ENCODE data around the gene LRRC57.

The LRRC57 gene

DNA sequence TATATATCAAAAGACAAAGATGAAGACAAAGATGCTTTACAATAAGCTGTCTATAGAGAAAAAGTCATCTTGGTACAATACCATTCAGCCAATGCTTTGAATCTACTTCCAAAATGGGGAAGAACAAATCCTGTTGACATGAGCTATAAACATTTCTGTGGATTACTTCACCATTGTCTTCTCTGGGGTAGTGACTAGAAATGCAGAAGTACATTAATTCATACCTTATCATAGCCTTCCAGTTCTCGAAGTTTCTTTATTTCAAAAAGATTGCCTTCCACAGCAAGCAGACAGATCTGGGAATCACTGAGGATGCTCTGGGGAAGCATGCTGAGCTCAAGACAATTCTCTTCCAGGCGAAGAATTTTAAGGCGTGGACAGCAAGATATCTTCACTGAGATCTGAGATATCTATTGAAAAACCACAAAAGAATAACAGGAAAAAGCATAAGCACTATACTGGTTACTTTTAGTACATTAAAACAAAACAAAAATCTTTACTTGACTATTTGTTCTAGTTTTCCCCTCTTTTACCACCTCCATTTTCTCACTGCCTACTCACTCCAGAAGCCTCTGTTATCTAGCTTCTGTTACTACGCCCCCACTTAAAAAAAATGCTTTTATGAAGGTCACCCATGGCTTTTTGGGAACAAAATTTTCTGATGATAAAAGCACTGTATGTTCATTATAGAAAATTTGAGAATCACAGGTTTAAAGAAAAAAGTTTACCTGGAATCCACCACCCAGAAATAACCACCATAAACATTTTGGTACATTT, 3.6 kb downstream of the LRRC57 start:
- ChIA-PET POLR2A (no interaction called here), CTCF (interaction anchor here (0.8 to 3.1 kb wide), 7 partner anchors 9 to 105 kb away, joined by 3 to 12 read pairs (median 3); partner anchors contain the start of gene SNAP23)
- DNase-seq (ENCODE audit: extremely low spot score), result no peak
- TF ChIP-seq, protein P1, sequence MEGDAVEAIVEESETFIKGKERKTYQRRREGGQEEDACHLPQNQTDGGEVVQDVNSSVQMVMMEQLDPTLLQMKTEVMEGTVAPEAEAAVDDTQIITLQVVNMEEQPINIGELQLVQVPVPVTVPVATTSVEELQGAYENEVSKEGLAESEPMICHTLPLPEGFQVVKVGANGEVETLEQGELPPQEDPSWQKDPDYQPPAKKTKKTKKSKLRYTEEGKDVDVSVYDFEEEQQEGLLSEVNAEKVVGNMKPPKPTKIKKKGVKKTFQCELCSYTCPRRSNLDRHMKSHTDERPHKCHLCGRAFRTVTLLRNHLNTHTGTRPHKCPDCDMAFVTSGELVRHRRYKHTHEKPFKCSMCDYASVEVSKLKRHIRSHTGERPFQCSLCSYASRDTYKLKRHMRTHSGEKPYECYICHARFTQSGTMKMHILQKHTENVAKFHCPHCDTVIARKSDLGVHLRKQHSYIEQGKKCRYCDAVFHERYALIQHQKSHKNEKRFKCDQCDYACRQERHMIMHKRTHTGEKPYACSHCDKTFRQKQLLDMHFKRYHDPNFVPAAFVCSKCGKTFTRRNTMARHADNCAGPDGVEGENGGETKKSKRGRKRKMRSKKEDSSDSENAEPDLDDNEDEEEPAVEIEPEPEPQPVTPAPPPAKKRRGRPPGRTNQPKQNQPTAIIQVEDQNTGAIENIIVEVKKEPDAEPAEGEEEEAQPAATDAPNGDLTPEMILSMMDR (IDR thresholded peaks at IDR 0.05; ENCODE audit: control extremely low read depth, extremely low read depth, low read depth, missing control alignments), result no peak

DNA sequence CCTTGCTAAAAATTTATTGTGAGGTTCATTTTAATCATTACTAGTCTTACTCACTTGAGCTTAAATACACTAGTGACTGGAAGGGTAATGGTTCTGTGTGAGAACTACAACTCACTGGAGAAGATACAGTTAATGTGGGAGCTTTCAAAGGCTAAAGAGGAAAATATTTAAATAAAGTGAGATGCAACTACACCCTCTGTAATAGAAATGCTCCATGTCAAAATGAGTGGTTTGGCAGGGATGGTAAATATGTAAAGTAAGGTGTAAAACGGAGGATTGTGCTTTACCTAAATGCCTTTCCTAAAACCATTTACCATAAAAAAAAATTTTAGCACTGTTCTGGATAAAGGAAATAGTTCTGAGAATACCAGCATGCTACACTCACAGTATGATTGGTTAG, 15.3 kb downstream of the LRRC57 start:
- ChIA-PET CTCF (interaction anchor here (0.8 to 2.9 kb wide), 4 partner anchors 9 to 34 kb away, joined by 3 to 10 read pairs (median 4); no protein-coding TSS in a partner anchor), POLR2A (no interaction called here)
- TF ChIP-seq, protein P1 (IDR thresholded peaks at IDR 0.05; ENCODE audit: control extremely low read depth, extremely low read depth, low read depth, missing control alignments), result no peak
- DNase-seq (ENCODE audit: extremely low spot score), result no peak

DNA sequence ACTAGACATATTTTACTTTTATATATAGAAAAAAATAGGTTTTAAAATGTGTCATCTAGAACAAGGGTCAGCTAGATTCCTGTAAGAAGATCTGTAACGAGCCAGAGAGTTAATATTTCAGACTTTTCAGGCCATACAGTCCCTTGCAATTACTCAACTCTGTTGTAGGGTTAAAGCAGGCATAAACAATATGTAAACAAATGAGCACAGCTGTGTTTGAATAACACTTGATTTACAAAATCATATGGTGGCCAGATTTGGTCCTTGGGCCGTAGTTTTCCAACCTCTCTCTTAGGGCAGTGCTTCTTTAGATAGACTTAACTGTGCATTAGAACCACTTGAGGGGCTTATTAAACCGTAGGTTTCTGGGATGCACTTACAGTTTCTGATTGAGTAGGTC, 19.6 kb downstream of the LRRC57 start:
- TF ChIP-seq, protein P1 (IDR thresholded peaks at IDR 0.05; ENCODE audit: control extremely low read depth, extremely low read depth, low read depth, missing control alignments), result no peak
- POLR2A ChIA-PET, result no interaction called here
- DNase-seq (ENCODE audit: extremely low spot score), result no peak
- CTCF ChIA-PET, result interaction anchor here (1.1 to 3.4 kb wide), 4 partner anchors 11 to 20 kb away, joined by 3 to 19 read pairs (median 4); partner anchors contain the start of genes HAUS2 and LRRC57

DNA sequence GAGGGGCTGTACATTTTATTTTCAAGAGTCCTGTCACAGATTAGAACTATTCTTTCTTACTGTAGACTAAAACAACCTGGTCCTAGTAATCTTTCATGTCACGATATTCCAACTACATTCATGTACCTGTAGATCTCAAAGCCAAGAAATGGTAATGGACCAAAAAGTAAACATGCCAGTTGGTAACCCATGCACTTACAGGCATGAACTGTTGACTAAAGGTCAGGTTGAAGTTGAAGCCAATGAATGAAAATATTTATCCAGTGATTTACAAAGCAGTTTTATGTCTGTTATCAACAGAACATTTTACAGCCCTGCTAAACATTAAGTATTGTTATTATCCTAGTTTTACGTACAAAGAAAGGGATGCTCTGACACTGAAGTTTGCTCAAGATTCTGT, 25.3 kb downstream of the LRRC57 start:
- ChIA-PET CTCF (interaction anchor here (1.2 kb wide), 1 partner anchor 65 kb away, joined by 3 read pairs; no protein-coding TSS in a partner anchor), POLR2A (no interaction called here)
- DNase-seq (ENCODE audit: extremely low spot score), result no peak
- TF ChIP-seq, protein P1 (IDR thresholded peaks at IDR 0.05; ENCODE audit: control extremely low read depth, extremely low read depth, low read depth, missing control alignments), result no peak

DNA sequence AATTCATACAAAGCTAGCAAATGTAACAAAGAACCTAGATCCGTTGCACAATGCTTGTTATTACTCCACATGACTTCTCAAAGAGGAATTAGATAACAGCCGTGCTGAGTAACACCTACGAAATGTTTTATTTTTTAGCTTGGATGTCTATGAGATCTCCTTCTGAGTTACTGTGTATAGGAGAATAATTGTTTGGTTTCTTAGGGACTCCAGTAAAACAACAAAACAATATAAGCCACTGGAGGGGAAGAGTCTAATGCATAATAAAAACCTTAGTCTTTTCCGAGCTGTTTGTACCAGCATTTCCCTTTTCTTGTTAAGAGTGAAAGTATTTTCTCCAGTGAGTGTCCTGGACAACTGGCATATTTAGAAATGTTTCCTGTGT, 37.6 kb downstream of the LRRC57 start:
- TF ChIP-seq, protein P1 (IDR thresholded peaks at IDR 0.05; ENCODE audit: control extremely low read depth, extremely low read depth, low read depth, missing control alignments), result no peak
- ChIA-PET CTCF (interaction anchor here (1.0 to 1.2 kb wide), 3 partner anchors 8 to 20 kb away, joined by 3 to 4 read pairs (median 4); partner anchors contain the start of genes SNAP23 and ZNF106), POLR2A (interaction anchor here (0.6 kb wide), 1 partner anchor 42 kb away, joined by 5 read pairs; no protein-coding TSS in a partner anchor)
- no peak for DNase-seq (ENCODE audit: extremely low spot score)

DNA sequence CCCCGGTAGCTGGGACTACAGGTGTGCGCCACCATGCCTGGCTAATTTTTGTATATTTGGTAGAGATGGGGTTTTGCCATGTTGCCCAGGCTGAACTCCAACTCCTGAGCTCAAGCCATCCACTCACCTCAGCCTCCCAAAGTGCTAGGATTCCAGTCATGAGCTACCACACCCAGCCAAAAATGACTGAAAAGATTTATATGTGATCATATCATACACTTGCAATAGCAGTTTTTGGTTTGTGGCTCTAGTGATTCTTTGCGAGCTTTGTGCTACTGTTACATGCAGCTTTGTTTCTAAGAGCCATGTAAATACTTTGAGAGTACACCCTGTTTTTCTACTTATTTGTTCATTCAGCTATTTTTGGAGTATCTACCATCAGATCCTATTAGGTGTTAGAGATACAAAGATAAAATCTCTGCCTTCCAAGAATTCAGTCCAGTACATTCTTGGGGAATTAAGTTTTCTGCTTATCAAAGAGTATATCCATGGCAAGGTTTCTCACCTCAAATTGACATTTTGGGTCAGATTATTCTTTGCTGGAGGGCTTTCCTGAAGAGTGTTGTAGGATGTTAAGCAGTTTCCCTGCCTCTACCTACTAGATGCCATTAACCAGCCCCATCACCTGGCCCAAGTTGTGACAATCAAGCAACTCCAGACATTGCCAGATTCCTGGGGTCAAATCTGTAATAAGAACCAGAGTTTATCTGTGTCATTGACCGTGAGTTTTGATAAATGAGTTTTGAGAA, 38.2 kb downstream of the LRRC57 start:
- TF ChIP-seq, protein P1 (IDR thresholded peaks at IDR 0.05; ENCODE audit: control extremely low read depth, extremely low read depth, low read depth, missing control alignments), result no peak
- POLR2A ChIA-PET, result no interaction called here

More for the DNA sequence above, 38.2 kb downstream of the LRRC57 start:
- DNase-seq (ENCODE audit: extremely low spot score), result no peak
- CTCF ChIA-PET, result interaction anchor here (1.0 to 1.3 kb wide), 5 partner anchors 9 to 20 kb away, joined by 3 to 4 read pairs (median 3); partner anchors contain the start of genes SNAP23 and ZNF106

All from GM10248 (cell line).